SIG-M5 (cell line): ENCODE measurements around the gene MAP7.

ENCODE experiments used
- DNase-seq: peaks from one replicate; lab custom pipeline; 2025; lab: John Stamatoyannopoulos, UW

MAP7 gene

DNA sequence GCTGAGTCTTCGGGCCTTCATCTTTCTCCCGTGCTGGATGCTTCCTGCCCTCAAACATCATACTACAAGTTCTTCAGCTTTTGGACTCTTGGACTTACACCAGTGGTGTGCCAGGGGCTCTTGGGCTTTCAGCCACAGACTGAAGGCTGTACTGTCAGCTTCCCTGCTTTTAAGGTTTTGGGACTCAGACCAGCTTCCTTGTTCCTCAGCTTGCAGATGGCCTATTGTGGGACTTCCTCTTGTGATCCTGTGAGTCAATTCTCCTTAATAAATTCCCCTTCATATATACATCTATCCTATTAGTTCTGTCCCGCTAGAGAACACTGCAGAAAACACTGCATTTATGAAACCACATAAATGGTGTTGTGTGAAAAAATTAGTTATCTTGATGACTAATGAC is 246.7 kb downstream of the MAP7 start:
- no peak for DNase-seq

DNA sequence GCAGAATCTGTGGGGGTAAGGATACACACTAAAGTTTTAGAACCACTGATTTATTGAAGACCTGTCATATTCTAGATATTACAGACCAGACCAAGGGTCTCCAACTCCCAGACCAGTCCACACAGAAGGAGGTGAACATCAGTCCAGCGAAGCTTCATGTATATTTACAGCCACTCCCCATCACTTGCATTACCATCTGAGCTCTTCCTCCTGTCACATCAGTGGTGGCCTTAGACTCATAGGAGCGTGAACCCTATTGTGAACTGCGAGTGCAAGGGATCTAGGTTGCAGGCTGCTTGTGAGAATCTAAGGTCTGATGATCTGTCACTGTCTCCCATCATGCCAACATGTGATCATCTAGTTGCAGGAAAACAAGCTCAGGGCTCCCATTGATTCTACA is 255.6 kb downstream of the MAP7 start:
- no peak for DNase-seq
